Sigmoid colon (tissue), 7 donors: ENCODE measurements around the gene C5orf22. TPM values are rescaled to one million over a fixed set of nuclear protein-coding genes. Genes with fewer than 3 reads are reported as not detected.

ENCODE experiments used
- DNase-seq: peaks from one replicate; pipeline ENCODE4 v3.0.0-alpha.2; 2019
- H3K27ac ChIP-seq, 4 donors: fragments of 200-600 bp; sonication (generic); one replicate each; pipeline ENCODE4 v1.5.1; 2016 to 2019; ENCODE audit warnings: mild to moderate bottlenecking in 1 of 4
- H3K27me3 ChIP-seq, 3 donors: fragments of 200-600 bp; sonication (generic); one replicate each; pipeline ENCODE4 v1.5.1; 2019; ENCODE audit warnings: mild to moderate bottlenecking in 1 of 3
- H3K36me3 ChIP-seq, 4 donors: fragments of 200-600 bp; sonication (generic); one replicate each; pipeline ENCODE4 v1.5.1; 2016 to 2019
- H3K4me1 ChIP-seq, 4 donors: fragments of 200-600 bp; sonication (generic); one replicate each; pipeline ENCODE4 v1.5.1; 2017 to 2019
- H3K4me3 ChIP-seq, 4 donors: fragments of 200-600 bp; sonication (generic); one replicate each; pipeline ENCODE4 v1.5.1; 2017 to 2019; ENCODE audit warnings: mild to moderate bottlenecking in 2 of 4, moderate library complexity in 1 of 4
- H3K9me3 ChIP-seq, 4 donors: fragments of 200-600 bp in 3 of 4; sonication (generic) in 3 of 4; one replicate each; pipeline versions ENCODE4 v1.5.1 to v1.6.1; 2013 to 2019
- CTCF ChIP-seq, 4 experiments: fragments of 450-650 bp in 3 of 4; fragments of 200-600 bp in 1 of 4; IDR thresholded peaks; one replicate each; pipeline ENCODE4 v1.5.1; 2016 to 2019; ENCODE audit warnings: antibody characterized with exemption in 4 of 4, mild to moderate bottlenecking in 3 of 4, moderate library complexity in 2 of 4
- EP300 ChIP-seq, 4 donors: sonication (generic); formaldehyde crosslinking; IDR thresholded peaks; one replicate each; pipeline ENCODE4 v1.6.1; 2017; ENCODE audit warnings: antibody characterized with exemption in 4 of 4
- POLR2A ChIP-seq, 2 donors: fragments of 450-650 bp; IDR thresholded peaks; one replicate each; pipeline ENCODE4 v1.6.1; 2016; ENCODE audit warnings: antibody characterized with exemption in 2 of 2, mild to moderate bottlenecking in 2 of 2, moderate library complexity in 2 of 2
- POLR2AphosphoS5 ChIP-seq, 4 donors: sonication (generic); formaldehyde crosslinking; IDR thresholded peaks; one replicate each; pipeline ENCODE4 v1.6.1; 2017; ENCODE audit warnings: antibody characterized with exemption in 4 of 4
- WGBS, 2 donors: extraction: QIAGEN DNeasy Blood & Tissue Kit; methylation state at CpG; one replicate each; pipeline ENCODE4 v1.1.7; 2013; 5-methylcytosine and 5-hydroxymethylcytosine counted together
- intact Hi-C: fragments of 100-400 bp; cut with DNase I; formaldehyde crosslinking; loops from one replicate; pipeline ENCODE4 v1.15.1; 2023
- polyA plus RNA-seq, 3 donors: library from polyadenylated mRNA; stranded (reverse); fragments of 200-250 nt; gene quantifications; one replicate each; pipeline ENCODE4 v1.2.3, GENCODE V29; 2013
- total RNA-seq, 4 donors: library from RNA; depleted of rRNA; stranded (reverse); fragments of >200 nt; gene quantifications; one replicate each; pipeline ENCODE4 v1.1.0, GENCODE V29; 2016
- donor health status: healthy with polysubstance abuse.
- donor health status: Bipolar disorder and iron deficiency.
- donor health status: healthy.

C5orf22 gene
- 10 to 100 TPM; 12.6 to 29.4 (median 19.8) TPM for total RNA-seq
- polyA plus RNA-seq = 10 to 100 TPM; 12.0 to 15.6 (median 14.6) TPM

GRCh38 chr5:31531888-31532547, at the start of gene C5orf22, which contains the start of gene DROSHA:
Gene C5orf22 (plus strand): TSS chr5:31532301. CDS start chr5:31532393, 92 bp downstream.
Gene DROSHA (minus strand): TSS chr5:31532093. CDS start chr5:31529059, 3,034 bp downstream.
- Histone ChIP-seq H3K36me3 (peaks cover 9 to 49% (median 25%) of the 10 kb centered on the region in 4 donors), H3K4me1 (peaks cover 0 to 35% (median 26%) of the 10 kb centered on the region in 4 donors), H3K27me3 (no peaks in the 10 kb centered on the region), H3K4me3 (peak within 1 kb of the TSS; percentile 61 to 87 (median 68)), H3K9me3 (no peaks in the 10 kb centered on the region), H3K27ac (peak within 1 kb of the TSS; percentile 74 to 87 (median 78))
- peak; percentile 98 for DNase-seq
- 0 to 1% methylated on average over 52 of the region's 52 CpGs for WGBS, 2 donors
- TF ChIP-seq POLR2A (IDR thresholded peaks at IDR 0.05) (peak in 1 of 2 donors; percentile 56), EP300 (IDR thresholded peaks at IDR 0.05) (no peak), POLR2AphosphoS5 (IDR thresholded peaks at IDR 0.05) (peak; percentile 71 to 89 (median 82))
- intact Hi-C loops = no loop called here

DNA sequence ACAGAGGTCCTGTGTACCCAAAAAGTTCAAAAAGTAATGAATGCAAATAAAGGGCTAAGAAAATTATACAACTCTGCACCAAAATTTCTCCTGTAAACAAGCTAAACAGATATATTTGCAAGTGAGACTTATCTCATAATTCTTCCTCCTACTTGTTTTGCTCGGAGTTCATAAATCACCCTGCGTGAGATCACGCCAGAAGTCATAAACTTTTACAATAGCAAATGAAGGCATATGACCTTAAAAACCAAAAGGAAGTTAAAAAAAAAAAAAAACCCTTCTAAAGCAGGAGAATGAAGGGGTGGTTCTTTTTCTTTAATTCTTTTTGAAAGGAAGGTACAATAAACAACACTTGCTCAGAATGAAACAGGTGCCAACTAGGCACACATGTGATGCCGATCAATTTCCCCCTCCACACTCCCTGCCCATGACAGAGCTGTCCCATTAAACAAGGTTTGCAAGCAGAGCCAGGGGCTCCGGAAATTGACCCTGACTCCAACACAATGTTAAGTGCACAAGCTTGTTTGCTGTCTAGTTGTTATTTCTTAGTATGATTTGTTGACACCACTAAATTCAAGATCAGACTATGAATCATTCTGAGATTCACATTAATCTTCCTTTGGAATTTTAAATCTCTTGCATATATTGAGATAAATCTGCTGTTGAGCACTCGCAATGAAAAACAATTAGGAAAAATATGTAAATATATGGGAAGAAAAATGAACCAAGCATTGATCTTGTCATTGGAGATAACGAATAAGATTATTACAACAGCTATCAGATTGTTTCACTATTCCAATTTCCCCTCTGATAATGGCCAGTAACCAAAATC, 46.5 kb upstream of the C5orf22 start:
- H3K4me3 ChIP-seq = no peak overlapping the region
- TF ChIP-seq EP300 (IDR thresholded peaks at IDR 0.05) (no peak), CTCF (IDR thresholded peaks at IDR 0.05) (no peak), POLR2A (IDR thresholded peaks at IDR 0.05) (no peak), POLR2AphosphoS5 (IDR thresholded peaks at IDR 0.05) (no peak)
- no peak for DNase-seq
- intact Hi-C loops = no loop called here
- no peaks in the 10 kb centered on the region for H3K9me3 ChIP-seq
- WGBS, 2 donors = 27 to 63% methylated on average over 7 of the region's 7 CpGs
- H3K27ac ChIP-seq = no peak overlapping the region
- H3K36me3 ChIP-seq = peaks cover 0 to 71% (median 14%) of the 10 kb centered on the region in 4 donors
- no peaks in the 10 kb centered on the region for H3K27me3 ChIP-seq
- H3K4me1 ChIP-seq = peaks cover 0 to 4% (median 0%) of the 10 kb centered on the region in 4 donors

DNA sequence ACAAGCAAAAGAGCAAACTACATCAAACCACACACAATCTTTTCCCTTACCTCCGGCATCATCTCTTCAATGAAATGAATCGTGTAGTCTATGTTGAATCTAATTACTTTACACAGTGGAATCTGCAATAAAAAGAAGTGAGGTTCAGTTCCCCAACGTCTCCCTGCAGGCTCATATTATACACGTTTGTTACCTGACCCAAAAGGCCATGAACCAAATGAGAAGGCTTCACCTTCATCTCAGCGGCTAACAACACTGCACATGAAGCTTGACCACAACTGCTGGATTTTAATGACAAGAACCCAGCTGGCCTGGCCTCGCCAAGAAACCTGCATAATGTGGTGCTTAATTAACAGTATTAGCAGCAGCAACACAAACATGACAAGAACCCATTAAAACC, 45.7 kb upstream of the C5orf22 start:
- DNase-seq = no peak
- H3K9me3 ChIP-seq = no peaks in the 10 kb centered on the region
- intact Hi-C loops = no loop called here
- peaks cover 0 to 66% (median 12%) of the 10 kb centered on the region in 4 donors for H3K36me3 ChIP-seq
- TF ChIP-seq POLR2A (IDR thresholded peaks at IDR 0.05) = no peak
- no peaks in the 10 kb centered on the region for H3K27me3 ChIP-seq
- peaks cover 0 to 4% (median 0%) of the 10 kb centered on the region in 4 donors for H3K4me1 ChIP-seq
- H3K27ac ChIP-seq = no peak overlapping the region
- H3K4me3 ChIP-seq = no peak overlapping the region
- WGBS, 2 donors = 54 to 77% methylated on average over 6 of the region's 6 CpGs

DNA sequence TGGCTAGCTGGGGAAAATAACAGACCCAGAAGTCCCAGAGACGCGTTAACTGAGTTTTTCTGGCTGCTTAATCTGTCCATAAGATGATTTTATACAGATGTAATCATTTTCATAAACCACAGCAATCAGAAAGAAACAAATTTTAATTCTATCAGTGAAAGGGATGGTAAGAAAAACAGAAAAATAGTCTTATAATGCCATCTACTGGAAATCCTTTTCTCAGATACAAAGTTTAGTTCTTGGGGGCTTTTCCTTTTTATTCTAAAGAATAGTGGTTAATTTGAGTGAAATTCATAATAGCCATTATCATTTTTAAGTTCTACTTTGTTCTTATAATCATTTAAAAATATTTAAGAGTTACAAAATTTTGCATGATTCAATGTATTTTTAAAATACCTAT, 44.6 kb upstream of the C5orf22 start:
- H3K27me3 ChIP-seq = no peaks in the 10 kb centered on the region
- DNase-seq = no peak
- no peaks in the 10 kb centered on the region for H3K9me3 ChIP-seq
- intact Hi-C loops = no loop called here
- H3K27ac ChIP-seq = no peak overlapping the region
- 91 to 97% methylated on average over 2 of the region's 2 CpGs for WGBS, 2 donors
- H3K4me3 ChIP-seq = no peak overlapping the region
- H3K4me1 ChIP-seq = peaks cover 0 to 4% (median 0%) of the 10 kb centered on the region in 4 donors
- H3K36me3 ChIP-seq = peaks cover 0 to 68% (median 13%) of the 10 kb centered on the region in 4 donors
- TF ChIP-seq POLR2AphosphoS5 (IDR thresholded peaks at IDR 0.05) = no peak

DNA sequence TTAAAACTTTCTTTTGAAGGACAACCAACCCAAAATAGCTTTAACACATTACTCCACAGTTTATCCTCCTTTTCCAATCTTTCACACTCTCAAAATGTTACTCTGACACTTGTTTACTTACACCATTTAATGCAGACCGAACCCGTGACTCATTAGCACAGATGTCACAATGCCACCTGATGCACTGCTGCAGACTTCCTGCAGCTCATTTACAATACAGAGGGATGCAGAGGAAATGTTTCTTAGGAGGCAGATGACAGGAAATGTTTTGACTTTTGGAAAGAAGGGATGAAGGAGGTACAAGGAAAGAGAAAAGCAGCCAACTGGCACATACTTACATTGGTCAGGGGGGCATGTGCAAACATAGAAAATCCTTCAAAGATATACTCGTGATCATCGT, 39.2 kb upstream of the C5orf22 start:
- WGBS, 2 donors = 82 to 87% methylated on average over 4 of the region's 4 CpGs
- Histone ChIP-seq H3K4me1 (no peaks in the 10 kb centered on the region), H3K27me3 (no peaks in the 10 kb centered on the region), H3K27ac (peak overlapping the region in 1 of 4 donors; percentile 50), H3K4me3 (no peak overlapping the region), H3K36me3 (peaks cover 5 to 88% (median 38%) of the 10 kb centered on the region in 4 donors), H3K9me3 (no peaks in the 10 kb centered on the region)
- intact Hi-C loops = no loop called here
- TF ChIP-seq POLR2AphosphoS5 (IDR thresholded peaks at IDR 0.05) = no peak
- no peak for TF ChIP-seq CTCF (IDR thresholded peaks at IDR 0.05)
- no peak for TF ChIP-seq EP300 (IDR thresholded peaks at IDR 0.05)
- no peak for TF ChIP-seq POLR2A (IDR thresholded peaks at IDR 0.05)
- DNase-seq = no peak

- Histone ChIP-seq H3K4me1 (no peaks in the 10 kb centered on the region), H3K27me3 (no peaks in the 10 kb centered on the region), H3K36me3 (peaks cover 11 to 94% (median 49%) of the 10 kb centered on the region in 4 donors), H3K27ac (no peak overlapping the region), H3K9me3 (no peaks in the 10 kb centered on the region), H3K4me3 (no peak overlapping the region)
- 96 to 97% methylated on average over 4 of the region's 4 CpGs for WGBS, 2 donors
- TF ChIP-seq POLR2AphosphoS5 (IDR thresholded peaks at IDR 0.05) (no peak), CTCF (IDR thresholded peaks at IDR 0.05) (no peak), EP300 (IDR thresholded peaks at IDR 0.05) (no peak), POLR2A (IDR thresholded peaks at IDR 0.05) (no peak)
- no peak for DNase-seq
- intact Hi-C loops = no loop called here
Observed at GRCh38 chr5:31495336-31495735, 36.8 kb upstream of the C5orf22 start.
